HG03521 (cell line): ENCODE data around the gene MYO1H.
"Not testable (repeated sequence)": the region's sequence is repeated elsewhere in the genome, so short reads cannot be mapped to it uniquely, and the experiment has no call there.

Experiments used
- ATAC-seq: cut with Tn5 transposase; IDR thresholded peaks from one replicate; pipeline ENCODE4 v1.9.1; 2021; ENCODE audit warnings: mild to moderate bottlenecking, moderate library complexity; ENCODE audit not compliant: unreplicated experiment

Gene MYO1H

DNA sequence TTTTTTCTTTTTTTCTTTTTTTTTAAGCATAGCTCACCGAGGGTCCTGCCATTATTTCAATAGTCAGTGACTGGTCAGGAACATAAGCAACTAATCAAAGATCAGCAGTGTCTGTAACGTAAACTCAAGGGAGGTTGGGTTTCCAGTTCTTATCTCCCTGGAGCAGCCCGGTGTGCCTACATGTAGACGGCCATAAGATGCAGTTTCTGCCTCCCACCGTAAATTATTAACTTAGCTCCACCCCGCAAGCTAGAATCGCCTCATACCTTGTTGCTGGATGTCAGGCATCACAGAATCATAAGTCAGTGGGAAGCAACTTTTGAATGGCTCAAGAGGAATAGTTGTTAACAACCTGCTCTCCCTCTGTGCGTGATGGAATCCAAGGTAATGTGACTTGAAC is at the start of gene MYO1H:
Gene MYO1H, plus strand, starts transcription at position 312 of the 400 bp plus-strand sequence. Its CDS starts 61 bp downstream, at position 373.
- no peak for ATAC-seq

GRCh38 chr12:109299849-109300248 is 47.9 kb upstream of the MYO1H start:
- ATAC-seq, result no peak

DNA sequence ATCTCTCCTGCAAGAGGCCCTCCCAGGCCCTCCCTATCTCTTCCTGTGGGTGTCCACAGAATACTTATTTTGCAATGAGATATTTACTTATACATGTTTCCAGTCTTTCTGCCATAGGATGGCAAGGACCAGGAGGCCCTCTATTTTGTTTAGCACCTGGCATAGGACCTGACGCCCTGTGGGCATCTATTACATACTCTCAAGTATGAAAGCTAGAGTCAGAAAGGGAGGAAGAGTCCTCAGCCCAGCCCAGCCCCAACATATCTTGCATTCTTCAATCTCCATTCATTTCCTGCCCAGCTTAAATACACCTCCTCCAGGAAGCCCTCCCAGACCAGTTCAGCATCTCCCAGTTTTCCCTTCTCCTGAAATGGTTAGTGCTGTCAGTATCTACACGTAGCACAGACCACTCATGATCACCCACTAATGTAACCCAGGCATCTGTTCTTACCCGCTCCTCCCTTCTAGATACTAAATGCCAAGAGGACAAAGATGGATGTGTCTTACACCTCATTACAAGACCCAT is 46.0 kb upstream of the MYO1H start:
- ATAC-seq, result no peak

GRCh38 chr12:109302358-109302757 is 45.3 kb upstream of the MYO1H start:
- ATAC-seq, result no peak

DNA sequence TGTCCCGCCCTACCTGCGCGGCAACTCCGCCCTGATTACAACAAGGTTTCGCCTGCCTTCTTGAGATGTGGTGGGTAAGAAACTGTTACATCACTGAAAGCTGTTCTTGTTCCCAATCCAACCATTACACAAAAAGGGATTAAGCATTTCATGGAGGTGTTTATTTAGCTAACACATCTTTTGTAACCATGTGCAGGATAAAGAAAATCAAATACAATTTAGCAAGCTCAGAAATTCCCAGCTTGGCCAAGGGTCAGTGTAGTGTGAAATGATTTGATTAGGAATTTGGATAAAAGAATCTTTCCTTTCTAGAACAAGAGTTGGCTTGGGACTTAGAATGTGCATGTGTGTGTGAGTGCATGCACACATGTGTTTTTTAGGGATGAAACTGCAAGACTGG is 44.9 kb upstream of the MYO1H start:
- no peak for ATAC-seq

DNA sequence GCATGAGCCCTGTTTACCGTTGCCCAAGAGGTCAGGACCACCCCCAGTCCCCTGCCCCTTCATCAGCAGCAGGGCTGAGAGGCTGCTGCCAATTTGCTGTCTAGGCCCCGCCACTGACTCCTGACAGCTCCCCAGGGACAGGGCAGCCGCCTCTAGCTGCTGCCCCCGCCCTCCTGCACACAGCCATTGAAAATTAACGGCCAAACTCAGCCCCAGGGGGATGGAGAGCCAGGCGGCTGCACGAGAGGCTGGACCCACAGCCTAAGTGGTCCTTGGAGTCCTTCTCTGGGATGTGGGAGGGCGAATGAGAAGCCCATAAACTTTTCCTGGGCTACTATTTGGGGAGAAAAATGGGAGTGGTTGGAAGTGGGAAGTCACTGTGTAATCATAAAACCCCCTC is 43.2 kb upstream of the MYO1H start:
- ATAC-seq, result no peak

DNA sequence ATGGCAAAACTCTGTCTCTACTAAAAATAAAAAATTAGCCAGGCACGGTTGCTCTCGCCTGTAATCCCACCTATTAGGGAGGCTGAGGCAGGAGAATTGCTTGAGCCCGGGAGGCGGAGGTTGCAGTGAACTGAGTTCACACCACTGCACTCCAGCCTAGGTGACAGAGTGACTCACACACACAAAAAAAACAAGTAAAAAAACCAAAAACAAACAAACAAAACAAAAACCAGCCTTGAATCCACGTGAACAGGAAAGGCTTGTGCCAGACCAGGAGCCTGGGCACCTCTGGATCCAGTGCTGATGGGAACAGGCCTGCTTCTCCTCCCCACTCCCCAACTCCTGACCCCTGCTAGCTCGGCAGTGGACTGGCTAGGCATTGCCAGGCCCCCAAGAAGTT is 42.2 kb upstream of the MYO1H start:
- no peak for ATAC-seq

DNA sequence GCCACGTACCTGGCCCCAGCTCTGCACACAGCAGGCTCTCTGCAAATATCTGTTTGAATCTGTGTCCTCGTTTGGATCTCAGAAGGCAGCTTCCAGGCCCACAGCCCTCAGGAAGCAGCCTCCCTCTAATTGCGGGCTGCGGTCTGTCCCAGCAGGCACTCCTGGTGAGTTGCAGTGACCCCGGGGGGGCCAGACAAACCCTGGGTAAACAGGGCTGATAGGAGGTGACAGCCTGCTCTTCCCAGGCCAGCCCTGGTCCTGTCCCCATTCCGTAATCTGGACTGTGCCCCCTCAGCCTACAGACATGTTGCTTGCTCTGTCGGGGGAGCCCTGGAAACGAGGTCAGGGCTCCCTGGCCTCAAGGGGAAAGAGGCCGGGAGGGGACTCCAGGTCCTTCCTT is 40.6 kb upstream of the MYO1H start:
- no peak for ATAC-seq

GRCh38 chr12:109308534-109309380 is 38.9 kb upstream of the MYO1H start, which contains the start of gene FOXN4:
Gene FOXN4 (minus strand): TSS chr12:109309284. CDS start chr12:109308321, 963 bp downstream.
- no peak for ATAC-seq

DNA sequence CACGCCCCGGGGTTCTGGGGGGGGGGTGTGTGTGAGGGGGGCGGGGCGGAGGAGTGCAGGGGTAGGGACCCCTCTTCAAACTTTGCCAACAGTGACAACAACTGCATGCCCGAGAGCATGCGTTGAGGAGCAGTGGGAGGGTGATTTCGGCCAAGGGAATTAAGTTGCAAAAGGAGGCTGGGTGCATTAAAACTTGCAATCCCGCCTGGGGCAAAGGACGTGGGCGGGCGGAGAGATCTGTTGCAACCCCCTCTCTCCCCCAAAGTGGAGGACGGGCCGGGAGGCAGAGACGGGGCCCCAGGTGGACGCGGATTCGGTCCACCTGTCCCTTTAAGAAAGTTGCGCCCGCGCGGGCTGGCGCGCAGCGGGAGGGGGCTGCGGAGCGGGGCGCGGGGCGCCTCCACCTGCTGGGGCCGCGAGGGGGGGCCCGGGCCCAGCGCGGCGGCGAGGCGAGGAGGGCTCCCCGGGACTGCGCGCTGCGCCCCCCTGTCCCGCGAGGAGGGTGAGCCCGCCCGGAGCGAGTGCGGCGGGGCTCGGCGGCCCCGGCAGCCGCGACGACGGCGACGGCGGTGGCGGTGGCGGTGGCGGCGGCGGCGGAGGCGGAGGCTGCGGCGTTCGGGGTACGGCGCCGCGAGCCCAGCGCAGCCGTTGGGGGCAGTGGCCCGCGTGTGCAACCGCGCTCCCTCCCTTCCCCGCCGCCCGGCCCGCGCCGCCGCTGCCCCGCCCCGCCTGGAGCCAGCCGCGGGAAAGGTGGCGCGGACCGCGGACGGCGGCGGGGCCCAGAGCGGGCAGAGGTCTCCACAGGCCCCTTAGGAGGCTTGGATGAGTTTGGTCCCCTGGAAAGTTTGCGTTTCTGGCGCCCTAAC is 38.1 kb upstream of the MYO1H start:
- ATAC-seq, result no peak

DNA sequence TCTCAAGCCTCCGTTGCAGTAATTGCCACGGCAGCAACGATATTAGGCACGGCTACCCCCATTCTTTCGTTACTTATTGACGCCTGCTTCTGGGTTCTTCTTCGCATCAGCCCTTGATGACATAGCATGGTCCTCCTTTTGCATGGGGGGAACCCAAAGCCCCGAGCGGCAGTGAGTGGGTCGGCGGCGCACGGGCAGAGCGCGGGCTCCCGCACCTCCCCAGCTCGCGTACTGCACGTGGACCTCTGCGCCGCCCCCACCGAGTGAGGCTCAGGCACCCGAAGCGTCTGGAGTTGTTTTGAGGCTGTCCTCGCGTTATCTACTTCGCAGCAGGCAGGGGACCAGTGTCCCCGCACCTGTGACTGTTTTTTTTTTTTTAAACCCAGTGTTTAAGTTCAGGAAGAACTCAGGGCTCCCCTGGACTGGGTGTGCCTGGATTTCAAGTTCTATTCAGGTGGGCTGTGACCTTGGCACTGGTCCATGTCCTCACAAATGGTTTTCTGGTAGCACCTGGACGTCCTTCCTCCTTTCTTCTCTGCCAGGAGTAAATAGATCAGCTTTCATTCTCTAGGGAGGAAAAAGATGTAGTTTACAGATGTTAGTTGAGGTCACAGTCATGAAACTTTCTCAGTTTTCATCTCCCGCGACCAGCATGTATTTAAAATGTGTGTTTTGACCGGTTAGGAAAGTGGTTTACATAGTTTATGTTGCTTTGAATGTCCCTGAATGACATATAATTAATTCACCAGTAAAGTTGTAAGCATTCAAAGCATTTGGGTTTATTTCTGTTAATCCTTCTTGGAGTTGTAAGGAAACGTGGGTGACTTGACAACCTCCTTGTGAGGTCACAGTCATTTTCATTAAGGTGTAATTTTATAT is 37.2 kb upstream of the MYO1H start:
- ATAC-seq, result no peak

- not testable (repeated sequence) for ATAC-seq
Measured at GRCh38 chr12:109321294-109321693, 26.4 kb upstream of the MYO1H start.

GRCh38 chr12:109329003-109329402 is 18.7 kb upstream of the MYO1H start:
- ATAC-seq, result no peak

- no peak for ATAC-seq
Measured at GRCh38 chr12:109329686-109330085, 18.0 kb upstream of the MYO1H start.

DNA sequence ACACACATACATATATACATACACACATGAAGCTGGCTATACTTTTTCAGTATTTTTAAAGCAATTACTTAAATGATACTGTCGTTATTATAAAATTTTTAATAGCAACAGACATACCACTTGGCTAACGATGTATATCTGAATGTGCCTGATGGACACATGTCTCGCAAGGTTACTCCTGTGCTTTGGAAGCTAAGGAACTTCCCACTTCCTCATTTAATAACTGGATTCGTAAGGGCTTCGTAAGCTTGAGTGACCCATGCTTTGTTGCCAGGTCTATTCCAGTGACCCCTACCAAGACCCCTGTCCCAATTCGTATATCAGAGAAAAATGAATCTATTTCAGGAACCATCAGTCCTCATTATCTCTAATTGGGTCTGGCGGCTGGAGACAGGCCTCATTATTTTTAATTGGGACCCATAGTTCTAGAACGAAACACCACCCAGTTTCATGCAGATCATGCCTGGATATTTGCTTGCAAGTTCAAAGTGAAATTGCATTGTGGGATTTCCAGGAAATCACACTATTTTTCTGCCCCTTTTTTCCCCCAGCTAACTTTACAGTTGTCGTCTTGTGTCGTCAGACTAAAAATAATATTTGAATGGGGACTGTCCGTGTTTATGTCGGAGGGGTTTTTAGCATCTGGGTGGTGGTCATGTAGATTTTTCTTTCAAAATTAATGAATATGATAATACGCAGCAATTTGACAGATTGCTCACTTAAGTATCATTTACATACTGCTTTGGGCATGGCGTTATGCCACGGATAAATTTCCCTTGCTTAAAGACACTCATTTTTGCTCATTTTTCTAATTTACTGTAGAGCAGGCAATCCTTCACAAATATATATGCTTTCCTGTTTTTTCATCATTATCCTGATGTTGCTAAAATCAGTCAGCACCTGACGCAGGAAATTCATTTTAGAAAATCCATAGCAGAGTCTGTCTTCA is 17.1 kb upstream of the MYO1H start:
- no peak for ATAC-seq

GRCh38 chr12:109331301-109331952 is 16.3 kb upstream of the MYO1H start:
- no peak for ATAC-seq

GRCh38 chr12:109334887-109335286 is 12.8 kb upstream of the MYO1H start:
- ATAC-seq, result no peak

GRCh38 chr12:109336593-109336992 is 11.1 kb upstream of the MYO1H start:
- ATAC-seq, result no peak

DNA sequence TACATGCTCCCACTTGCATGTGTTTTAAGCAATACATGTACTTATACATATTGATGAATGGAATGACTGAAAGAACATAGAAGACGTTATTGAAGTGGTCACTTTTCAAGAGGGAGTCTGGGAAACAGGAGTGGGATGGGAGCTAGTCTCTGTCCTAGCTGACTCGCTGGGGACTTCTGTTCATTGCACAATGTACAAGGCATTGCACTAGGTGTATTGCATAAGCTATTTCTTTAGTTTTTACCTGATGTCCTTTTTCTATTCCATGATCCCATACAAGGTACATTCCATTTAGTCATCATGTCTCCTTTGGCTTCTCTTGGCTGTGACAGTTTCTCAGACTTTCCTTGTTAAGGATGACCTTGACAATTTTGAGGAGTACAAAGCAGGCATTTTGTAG is 4.0 kb upstream of the MYO1H start:
- no peak for ATAC-seq
